ENCODE data around the gene DDA1.

The DDA1 gene

GRCh38 chr19:17312189-17313113, 3.1 kb downstream of the DDA1 start:
- no peak for DNase-seq (ENCODE audit: low spot score)

GRCh38 chr19:17314007-17314593, 4.7 kb downstream of the DDA1 start:
- no peak for DNase-seq (ENCODE audit: low spot score)

GRCh38 chr19:17318966-17319365, 9.6 kb downstream of the DDA1 start:
- DNase-seq (ENCODE audit: low spot score), result no peak

GRCh38 chr19:17319473-17320238, 10.3 kb downstream of the DDA1 start:
- DNase-seq (ENCODE audit: low spot score), result no peak

GRCh38 chr19:17320435-17320834, 11.1 kb downstream of the DDA1 start:
- no peak for DNase-seq (ENCODE audit: low spot score)

- DNase-seq (ENCODE audit: low spot score), result no peak
These were observed 12.5 kb downstream of the DDA1 start for GRCh38 chr19:17321655-17322489.

- no peak for DNase-seq (ENCODE audit: low spot score)
These were observed 13.5 kb downstream of the DDA1 start for GRCh38 chr19:17322854-17323253.

- no peak for DNase-seq (ENCODE audit: low spot score)
These were observed 14.1 kb downstream of the DDA1 start for GRCh38 chr19:17323300-17323963.

GRCh38 chr19:17323964-17324332, 14.6 kb downstream of the DDA1 start:
- no peak for DNase-seq (ENCODE audit: low spot score)

- DNase-seq (ENCODE audit: low spot score), result no peak
These were observed 15.2 kb downstream of the DDA1 start for GRCh38 chr19:17324357-17325114.

- DNase-seq (ENCODE audit: low spot score), result no peak
These were observed 15.8 kb downstream of the DDA1 start for GRCh38 chr19:17325133-17325532.

- no peak for DNase-seq (ENCODE audit: low spot score)
These were observed 16.7 kb downstream of the DDA1 start for GRCh38 chr19:17325881-17326594.

- DNase-seq (ENCODE audit: low spot score), result no peak
These were observed 17.2 kb downstream of the DDA1 start for GRCh38 chr19:17326595-17326966.

- peak; percentile 64 for DNase-seq (ENCODE audit: low spot score)
These were observed 17.8 kb downstream of the DDA1 start for GRCh38 chr19:17327068-17327653.

GRCh38 chr19:17327654-17328516, 18.5 kb downstream of the DDA1 start:
- peak; percentile 92 for DNase-seq (ENCODE audit: low spot score)

- no peak for DNase-seq (ENCODE audit: low spot score)
These were observed 19.4 kb downstream of the DDA1 start for GRCh38 chr19:17328517-17329365.

- no peak for DNase-seq (ENCODE audit: low spot score)
These were observed 20.3 kb downstream of the DDA1 start for GRCh38 chr19:17329366-17330261.

Measured in ecto neural progenitor cell (in vitro differentiated cells).